GM11168 (cell line): Measurements from ENCODE around the gene PI4KA.

Source experiments
- in situ Hi-C: fragments of 300-500 bp; cut with MboI; formaldehyde crosslinking; loops from one replicate; pipeline ENCODE4 v1.12.0; 2022; ENCODE audit warnings: low sequenced_read_pairs; ENCODE audit not compliant: unreplicated experiment

Gene PI4KA

GRCh38 chr22:20798974-20799373, 59.6 kb downstream of the PI4KA start:
- in situ Hi-C loops, result no loop called here

GRCh38 chr22:20798218-20798617, 60.4 kb downstream of the PI4KA start:
- in situ Hi-C loops, result no loop called here

GRCh38 chr22:20796731-20797130, 61.9 kb downstream of the PI4KA start:
- in situ Hi-C loops, result no loop called here

GRCh38 chr22:20794650-20795413, 63.8 kb downstream of the PI4KA start:
- in situ Hi-C loops, result no loop called here

- in situ Hi-C loops, result no loop called here
These were observed 64.6 kb downstream of the PI4KA start for GRCh38 chr22:20793748-20794649.

GRCh38 chr22:20792966-20793728, 65.5 kb downstream of the PI4KA start:
- in situ Hi-C loops, result no loop called here

- in situ Hi-C loops, result no loop called here
These were observed 66.2 kb downstream of the PI4KA start for GRCh38 chr22:20792221-20792965.

- in situ Hi-C loops, result no loop called here
These were observed 69.8 kb downstream of the PI4KA start for GRCh38 chr22:20788627-20789344.

GRCh38 chr22:20787746-20788626, 70.6 kb downstream of the PI4KA start:
- in situ Hi-C loops, result no loop called here

GRCh38 chr22:20787223-20787622, 71.4 kb downstream of the PI4KA start:
- in situ Hi-C loops, result no loop called here

- in situ Hi-C loops, result no loop called here
These were observed 72.1 kb downstream of the PI4KA start for GRCh38 chr22:20786536-20786979.

GRCh38 chr22:20786048-20786447, 72.6 kb downstream of the PI4KA start:
- in situ Hi-C loops, result no loop called here

- in situ Hi-C loops, result no loop called here
These were observed 73.2 kb downstream of the PI4KA start for GRCh38 chr22:20785415-20785814.

GRCh38 chr22:20783844-20784723, 74.5 kb downstream of the PI4KA start:
- in situ Hi-C loops, result no loop called here

GRCh38 chr22:20783300-20783673, 75.3 kb downstream of the PI4KA start:
- in situ Hi-C loops, result no loop called here

- in situ Hi-C loops, result no loop called here
These were observed 75.9 kb downstream of the PI4KA start for GRCh38 chr22:20782596-20783299.

- in situ Hi-C loops, result no loop called here
These were observed 76.5 kb downstream of the PI4KA start for GRCh38 chr22:20782083-20782482.
